HUES48 (cell line): ENCODE measurements around the gene PBX4.
"Not testable (repeated sequence)": the region's sequence is repeated elsewhere in the genome, so short reads cannot be mapped to it uniquely, and the experiment has no call there.

Experiments
- H3K27ac ChIP-seq: one replicate; pipeline ENCODE4 v1.7.0; 2013; ENCODE audit warnings: low read depth, low read length, inconsistent platforms
- H3K27me3 ChIP-seq: 2 replicates; pipeline ENCODE4 v1.6.1; 2013; ENCODE audit warnings: mild to moderate bottlenecking, low read length; ENCODE audit not compliant: control insufficient read depth, insufficient read depth
- H3K36me3 ChIP-seq: 2 replicates; pipeline ENCODE4 v1.6.1; 2013; ENCODE audit warnings: low read length; ENCODE audit not compliant: control insufficient read depth, insufficient read depth
- H3K4me1 ChIP-seq: 2 replicates; pipeline ENCODE4 v1.6.1; 2013; ENCODE audit warnings: mild to moderate bottlenecking, low read length; ENCODE audit not compliant: control insufficient read depth, insufficient read depth
- H3K4me3 ChIP-seq: 2 replicates; pipeline ENCODE4 v1.5.1; 2013; ENCODE audit warnings: mild to moderate bottlenecking, low read depth, low read length
- H3K9ac ChIP-seq: 2 replicates; pipeline ENCODE4 v1.6.1; 2013; ENCODE audit warnings: mild to moderate bottlenecking, low read depth, low read length, moderate library complexity
- H3K9me3 ChIP-seq: 2 replicates; pipeline ENCODE4 v1.6.1; 2013; ENCODE audit warnings: low read length; ENCODE audit not compliant: control insufficient read depth, insufficient read depth

PBX4 gene, protein sequence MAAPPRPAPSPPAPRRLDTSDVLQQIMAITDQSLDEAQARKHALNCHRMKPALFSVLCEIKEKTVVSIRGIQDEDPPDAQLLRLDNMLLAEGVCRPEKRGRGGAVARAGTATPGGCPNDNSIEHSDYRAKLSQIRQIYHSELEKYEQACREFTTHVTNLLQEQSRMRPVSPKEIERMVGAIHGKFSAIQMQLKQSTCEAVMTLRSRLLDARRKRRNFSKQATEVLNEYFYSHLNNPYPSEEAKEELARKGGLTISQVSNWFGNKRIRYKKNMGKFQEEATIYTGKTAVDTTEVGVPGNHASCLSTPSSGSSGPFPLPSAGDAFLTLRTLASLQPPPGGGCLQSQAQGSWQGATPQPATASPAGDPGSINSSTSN

GRCh38 chr19:19618219-19619051 is at the start of gene PBX4:
Gene PBX4 (minus strand): TSS chr19:19618687. CDS start chr19:19618629, 58 bp downstream.
- Histone ChIP-seq H3K9me3 (no peaks in the 10 kb centered on the region), H3K27me3 (peaks cover 10% of the 10 kb centered on the region), H3K9ac (no peak within 1 kb of the TSS), H3K4me1 (no peaks in the 10 kb centered on the region), H3K4me3 (peak within 1 kb of the TSS; percentile 63), H3K27ac (no peak within 1 kb of the TSS), H3K36me3 (peaks cover 11% of the 10 kb centered on the region)

DNA sequence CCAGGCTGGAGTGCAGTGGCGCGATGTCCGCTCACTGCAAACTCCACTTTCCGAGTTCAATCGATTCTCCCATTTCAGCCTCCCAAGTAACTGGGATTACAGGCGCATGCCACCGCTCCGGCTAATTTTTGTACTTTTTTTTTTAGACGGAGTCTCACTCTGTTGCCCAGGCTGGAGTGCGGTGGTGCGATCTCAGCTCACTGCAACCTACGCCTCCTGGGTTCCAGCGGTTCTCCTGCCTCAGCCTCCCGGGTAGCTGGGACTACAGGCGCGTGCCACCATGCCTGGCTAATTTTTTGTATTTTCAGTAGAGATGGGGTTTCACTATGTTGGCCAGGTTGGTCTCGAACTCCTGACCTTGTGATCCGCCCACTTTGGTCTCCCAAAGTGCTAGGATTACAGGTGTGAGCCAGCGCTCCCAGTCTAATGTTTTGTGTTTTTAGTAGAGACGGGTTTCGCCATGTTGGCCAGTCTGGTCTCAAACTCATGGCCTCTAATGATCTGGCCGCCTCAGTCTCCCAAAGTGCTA is 47.0 kb upstream of the PBX4 start:
- peaks cover 16% of the 10 kb centered on the region for H3K4me1 ChIP-seq
- not testable (repeated sequence) for H3K9ac ChIP-seq, H3K9me3 ChIP-seq, H3K4me3 ChIP-seq, H3K27me3 ChIP-seq, H3K27ac ChIP-seq, H3K36me3 ChIP-seq

- H3K27ac ChIP-seq, result peak within 1 kb of the TSS; percentile 96
- H3K4me1 ChIP-seq, result peaks cover 12% of the 10 kb centered on the region
- peaks cover 25% of the 10 kb centered on the region for H3K36me3 ChIP-seq
- peak within 1 kb of the TSS; percentile 90 for H3K9ac ChIP-seq
- H3K9me3 ChIP-seq, result no peaks in the 10 kb centered on the region
- H3K4me3 ChIP-seq, result peak within 1 kb of the TSS; percentile 95
- no peaks in the 10 kb centered on the region for H3K27me3 ChIP-seq
These were observed 45.0 kb upstream of the PBX4 start, which contains the start of gene ATP13A1 for GRCh38 chr19:19663256-19664120. Gene ATP13A1 (minus strand): TSS chr19:19663676. CDS start chr19:19663666, 10 bp downstream.

DNA sequence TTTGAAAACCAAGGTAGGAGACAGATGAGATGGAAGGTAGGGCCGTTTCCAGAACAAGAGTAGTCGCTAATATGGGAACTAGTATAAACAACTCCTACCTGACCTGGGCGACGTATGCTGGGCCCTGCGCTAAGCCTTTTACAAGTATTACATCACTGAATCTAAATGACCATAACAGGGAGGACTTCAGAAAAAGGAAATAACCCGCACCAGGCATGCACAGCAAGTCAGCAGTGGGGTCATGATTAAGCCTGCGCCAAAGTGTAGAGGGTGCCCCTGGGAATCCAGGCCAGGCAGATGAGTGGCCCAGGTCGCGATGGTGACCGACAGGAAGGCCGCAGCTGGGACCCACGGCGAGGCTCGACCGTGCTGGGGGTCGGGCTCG is 44.4 kb upstream of the PBX4 start:
- peaks cover 31% of the 10 kb centered on the region for H3K36me3 ChIP-seq
- no peaks in the 10 kb centered on the region for H3K9me3 ChIP-seq
- peak overlapping the region; percentile 95 for H3K4me3 ChIP-seq
- H3K27ac ChIP-seq, result peak overlapping the region; percentile 96
- peaks cover 8% of the 10 kb centered on the region for H3K4me1 ChIP-seq
- H3K9ac ChIP-seq, result peak overlapping the region; percentile 90
- no peaks in the 10 kb centered on the region for H3K27me3 ChIP-seq

GRCh38 chr19:19662344-19662743 is 43.9 kb upstream of the PBX4 start:
- peaks cover 8% of the 10 kb centered on the region for H3K4me1 ChIP-seq
- H3K27ac ChIP-seq, result peak overlapping the region; percentile 24
- H3K36me3 ChIP-seq, result peaks cover 37% of the 10 kb centered on the region
- H3K27me3 ChIP-seq, result no peaks in the 10 kb centered on the region
- H3K4me3 ChIP-seq, result peak overlapping the region; percentile 95
- H3K9ac ChIP-seq, result no peak overlapping the region
- no peaks in the 10 kb centered on the region for H3K9me3 ChIP-seq

DNA sequence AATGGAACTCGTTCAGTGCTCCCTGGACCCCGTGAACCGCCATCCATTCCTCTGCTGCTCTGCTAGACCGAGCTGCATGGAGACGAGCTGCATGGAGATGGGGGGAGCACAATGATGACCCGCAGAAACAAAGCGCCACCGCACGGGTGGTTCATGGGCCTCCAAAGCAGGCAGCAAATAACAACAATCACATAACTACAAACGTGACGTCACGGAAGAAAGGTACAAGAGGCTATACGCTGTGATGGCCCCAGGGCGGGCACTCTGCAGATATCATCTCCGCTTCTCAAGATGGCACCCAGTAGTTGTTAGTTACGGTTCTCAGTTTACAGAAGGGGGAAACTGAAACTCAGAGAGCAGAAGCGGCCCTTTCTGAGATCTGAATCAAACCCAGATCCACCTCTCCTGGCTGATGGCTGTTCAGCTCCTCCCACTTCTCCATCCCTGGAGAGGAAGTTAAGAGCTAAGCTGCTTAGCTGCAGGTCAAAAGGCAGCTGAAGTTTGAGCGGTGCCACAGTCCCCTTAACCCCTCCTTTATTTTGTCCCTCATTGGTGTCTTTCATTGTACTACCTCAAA is 43.3 kb upstream of the PBX4 start:
- H3K4me3 ChIP-seq, result peak overlapping the region; percentile 95; the same call in 1 of the 2 replicates
- no peaks in the 10 kb centered on the region for H3K27me3 ChIP-seq
- no peaks in the 10 kb centered on the region for H3K9me3 ChIP-seq
- peaks cover 8% of the 10 kb centered on the region for H3K4me1 ChIP-seq
- H3K27ac ChIP-seq, result no peak overlapping the region
- H3K36me3 ChIP-seq, result peaks cover 42% of the 10 kb centered on the region
- H3K9ac ChIP-seq, result no peak overlapping the region

GRCh38 chr19:19661141-19661674 is 42.7 kb upstream of the PBX4 start:
- Histone ChIP-seq H3K9ac (no peak overlapping the region), H3K36me3 (peaks cover 48% of the 10 kb centered on the region), H3K27me3 (no peaks in the 10 kb centered on the region), H3K4me3 (no peak overlapping the region), H3K27ac (no peak overlapping the region), H3K9me3 (no peaks in the 10 kb centered on the region), H3K4me1 (peaks cover 8% of the 10 kb centered on the region)

- H3K9ac ChIP-seq, result no peak overlapping the region
- H3K4me3 ChIP-seq, result no peak overlapping the region
- H3K27me3 ChIP-seq, result no peaks in the 10 kb centered on the region
- peaks cover 8% of the 10 kb centered on the region for H3K4me1 ChIP-seq
- peaks cover 63% of the 10 kb centered on the region for H3K36me3 ChIP-seq
- no peaks in the 10 kb centered on the region for H3K9me3 ChIP-seq
- H3K27ac ChIP-seq, result no peak overlapping the region
These were observed 41.3 kb upstream of the PBX4 start for GRCh38 chr19:19659646-19660245.

- Histone ChIP-seq H3K27me3 (no peaks in the 10 kb centered on the region), H3K4me1 (peaks cover 4% of the 10 kb centered on the region), H3K9ac (no peak overlapping the region), H3K36me3 (peaks cover 86% of the 10 kb centered on the region), H3K9me3 (no peaks in the 10 kb centered on the region), H3K27ac (no peak overlapping the region), H3K4me3 (no peak overlapping the region)
These were observed 38.9 kb upstream of the PBX4 start for GRCh38 chr19:19657397-19657783.
